Myocyte (in vitro differentiated cells): Measurements from ENCODE around the gene MCUR1. TPM values are rescaled to one million over a fixed set of nuclear protein-coding genes. Genes with fewer than 3 reads are reported as not detected.
"Not testable (repeated sequence)": the region's sequence is repeated elsewhere in the genome, so short reads cannot be mapped to it uniquely, and the experiment has no call there.

ENCODE experiments used
- DNase-seq: peaks from one replicate; pipeline ENCODE4 v3.0.0-alpha.2; 2012; ENCODE audit warnings: low read depth
- polyA plus RNA-seq: library from polyadenylated mRNA; unstranded; fragments of >200 nt; gene quantifications from one replicate; pipeline ENCODE4 v1.2.1, GENCODE V29; 2012; ENCODE audit warnings: missing spikeins
- total RNA-seq: library from RNA; depleted of rRNA; stranded (reverse); fragments of >200 nt; gene quantifications from 2 replicates; pipeline ENCODE4 v1.2.3, GENCODE V29; 2014

The MCUR1 gene, protein sequence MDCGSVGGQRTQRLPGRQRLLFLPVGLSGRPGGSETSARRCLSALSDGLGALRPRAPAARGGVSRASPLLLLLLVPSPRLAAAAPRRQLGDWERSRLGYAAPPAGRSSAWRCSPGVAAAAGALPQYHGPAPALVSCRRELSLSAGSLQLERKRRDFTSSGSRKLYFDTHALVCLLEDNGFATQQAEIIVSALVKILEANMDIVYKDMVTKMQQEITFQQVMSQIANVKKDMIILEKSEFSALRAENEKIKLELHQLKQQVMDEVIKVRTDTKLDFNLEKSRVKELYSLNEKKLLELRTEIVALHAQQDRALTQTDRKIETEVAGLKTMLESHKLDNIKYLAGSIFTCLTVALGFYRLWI
- total RNA-seq: 13.8 and 20.4 TPM in 2 replicates
- polyA plus RNA-seq: 13.4 TPM

DNA sequence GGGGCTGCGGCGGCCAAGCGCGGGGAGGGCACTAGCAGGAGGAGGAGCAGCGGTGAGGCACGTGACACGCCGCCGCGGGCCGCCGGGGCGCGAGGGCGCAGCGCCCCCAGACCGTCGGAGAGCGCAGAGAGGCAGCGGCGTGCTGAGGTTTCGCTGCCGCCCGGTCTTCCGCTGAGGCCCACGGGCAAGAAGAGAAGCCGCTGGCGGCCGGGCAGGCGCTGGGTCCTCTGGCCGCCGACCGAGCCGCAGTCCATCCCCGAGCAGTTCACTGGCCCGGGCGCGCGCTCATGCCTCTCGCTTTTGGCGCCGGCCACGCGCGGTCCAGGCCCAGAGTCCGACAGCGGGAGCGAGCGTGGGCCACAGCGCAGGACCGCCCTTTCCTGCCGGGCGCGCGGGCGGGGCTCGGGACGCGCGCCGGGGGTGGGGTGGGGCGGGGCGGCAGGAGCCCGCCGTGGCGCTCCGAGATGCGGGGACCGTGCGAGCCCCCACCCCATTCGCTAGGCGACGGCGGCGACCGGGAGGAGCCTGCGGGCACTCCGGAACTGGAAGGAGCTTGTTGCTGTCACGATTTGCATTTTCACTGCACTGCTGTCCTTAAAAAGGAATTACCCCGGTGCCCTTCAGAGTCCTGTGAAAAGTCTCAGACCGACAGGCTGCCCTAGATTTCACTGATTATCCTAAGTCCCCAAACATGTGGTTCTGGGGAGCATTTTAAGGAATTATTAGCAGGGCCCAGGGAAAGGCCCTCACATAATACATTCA, at the start of gene MCUR1:
Gene MCUR1, minus strand, starts transcription at position 382 of the 762 bp plus-strand sequence. Its CDS starts 128 bp downstream, at position 254.
- peak; percentile 90 for DNase-seq

DNA sequence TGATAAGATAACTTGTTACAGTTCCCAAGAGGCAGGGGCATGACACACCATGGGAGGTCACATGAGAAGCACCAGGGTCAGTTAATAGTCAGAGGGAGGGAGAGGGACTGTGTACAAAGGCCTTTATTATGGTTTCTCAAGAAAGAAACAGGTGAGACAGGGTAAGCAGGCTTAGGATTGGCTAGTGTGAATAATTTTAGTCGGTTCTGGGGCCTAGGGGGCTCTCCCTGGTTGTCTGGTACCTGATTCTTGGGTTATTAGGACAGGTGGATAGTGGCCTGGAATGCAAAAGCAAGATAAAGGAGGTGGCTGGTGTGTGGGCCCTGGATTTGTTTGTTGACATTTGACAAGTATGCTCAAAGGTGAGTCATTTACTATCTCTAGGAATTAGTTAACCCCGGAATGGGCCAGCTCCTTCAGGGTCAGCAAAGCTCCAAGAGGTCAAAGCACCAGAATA, 49.4 kb upstream of the MCUR1 start:
- DNase-seq: no peak

DNA sequence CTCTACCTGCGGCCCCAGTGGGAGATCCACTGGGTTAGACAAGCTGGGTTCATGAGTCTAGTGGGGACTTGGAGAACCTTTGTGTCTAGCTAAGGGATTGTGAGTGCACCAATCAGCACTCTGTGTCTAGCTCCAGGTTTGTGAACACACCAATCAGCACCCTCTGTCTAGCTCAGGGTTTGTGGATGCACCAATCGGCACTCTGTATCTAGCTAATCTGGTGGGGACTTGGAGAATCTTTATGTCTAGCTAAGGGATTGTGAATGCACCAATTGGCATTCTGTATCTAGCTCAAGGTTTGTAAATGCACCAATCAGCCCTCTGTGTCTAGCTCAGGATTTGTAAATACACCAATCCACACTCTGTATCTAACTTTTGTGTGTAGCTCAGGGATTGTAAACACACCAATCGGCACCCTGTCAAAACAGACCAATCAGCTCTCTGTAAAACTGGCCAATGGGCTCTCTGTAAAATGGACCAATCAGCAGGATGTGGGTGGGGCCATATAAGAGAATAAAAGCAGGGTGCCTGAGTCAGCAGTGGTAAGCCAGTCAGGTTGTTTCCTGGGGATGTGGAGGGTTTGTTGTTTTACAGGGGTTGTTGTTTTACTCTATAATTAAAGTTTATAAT, 46.3 kb upstream of the MCUR1 start:
- not testable (repeated sequence) for DNase-seq

DNA sequence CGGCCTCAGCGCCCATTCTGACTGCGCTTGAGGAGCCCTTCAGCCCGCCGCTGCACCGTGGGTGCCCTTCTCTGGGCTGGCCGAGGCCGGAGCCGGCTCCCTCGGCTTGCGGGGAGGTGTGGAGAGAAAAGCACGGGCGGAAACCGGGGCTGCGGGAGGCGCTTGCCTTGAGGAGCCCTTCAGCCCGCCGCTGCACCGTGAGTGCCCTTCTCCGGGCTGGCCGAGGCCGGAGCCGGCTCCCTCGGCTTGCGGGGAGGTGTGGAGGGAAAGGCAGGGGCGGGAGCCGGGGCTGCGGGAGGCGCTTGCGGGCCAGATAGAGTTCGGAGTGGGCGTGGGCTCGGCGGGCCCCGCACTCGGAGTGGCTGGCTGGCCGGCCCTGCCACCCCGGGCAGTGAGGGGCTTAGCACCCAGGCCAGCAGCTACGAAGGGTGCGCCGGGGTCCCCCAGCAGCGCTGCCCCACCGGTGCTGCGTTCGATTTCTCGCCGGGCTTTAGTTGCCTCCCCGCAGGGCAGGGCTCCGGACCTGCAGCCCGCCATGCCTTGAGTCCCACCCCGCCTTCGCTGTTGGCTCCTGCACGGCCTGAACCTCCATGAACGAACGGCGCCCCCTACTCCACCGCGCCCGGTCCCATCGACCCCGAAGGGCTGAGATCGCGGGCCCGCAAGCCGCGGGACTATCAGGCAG, 45.7 kb upstream of the MCUR1 start:
- DNase-seq: no peak

DNA sequence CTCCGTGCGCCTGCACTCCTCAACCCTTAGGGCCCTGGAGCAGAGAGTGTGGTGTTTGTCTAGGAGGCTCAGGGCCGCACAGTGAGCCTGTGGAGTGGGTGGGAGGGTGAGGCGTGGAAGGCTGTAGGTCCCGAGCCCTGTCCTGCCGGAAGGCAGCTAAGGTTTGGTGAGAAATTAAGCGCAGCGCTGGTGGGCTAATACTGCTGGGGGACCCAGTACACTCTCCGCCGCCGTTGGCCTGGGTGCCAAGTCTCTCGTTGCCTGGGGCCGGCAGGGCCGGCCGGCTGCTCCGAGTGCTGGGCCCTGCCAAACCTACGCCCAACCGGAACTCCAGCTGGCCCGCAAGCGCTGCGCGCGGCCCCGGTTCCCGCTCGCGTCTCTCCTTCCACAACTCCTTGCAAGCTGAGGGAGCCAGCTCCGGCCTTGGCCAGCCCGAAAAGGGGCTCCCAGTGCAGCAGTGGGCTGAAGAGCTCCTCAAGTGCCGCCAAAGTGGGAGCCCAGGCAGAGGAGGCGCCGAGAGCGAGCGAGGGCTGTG, 40.4 kb upstream of the MCUR1 start:
- no peak for DNase-seq

DNA sequence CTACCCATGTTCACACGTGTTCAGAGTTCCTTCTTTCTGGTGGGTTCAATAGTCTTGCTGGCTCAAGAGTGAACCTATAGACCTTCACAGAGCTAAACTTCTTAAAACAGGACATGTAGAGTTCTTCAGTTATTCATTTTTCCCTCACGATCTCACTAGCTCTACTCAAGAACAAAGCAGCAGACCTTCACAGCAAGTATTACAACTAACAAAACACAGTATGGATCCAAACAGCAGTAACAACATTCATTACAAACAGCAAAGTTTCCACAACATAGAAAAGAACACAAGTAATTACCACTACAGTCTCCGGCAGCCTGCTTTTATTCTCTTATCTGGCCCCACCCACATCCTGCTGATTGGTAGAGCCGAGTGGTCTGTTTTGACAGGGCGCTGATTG, 39.5 kb upstream of the MCUR1 start:
- no peak for DNase-seq

DNA sequence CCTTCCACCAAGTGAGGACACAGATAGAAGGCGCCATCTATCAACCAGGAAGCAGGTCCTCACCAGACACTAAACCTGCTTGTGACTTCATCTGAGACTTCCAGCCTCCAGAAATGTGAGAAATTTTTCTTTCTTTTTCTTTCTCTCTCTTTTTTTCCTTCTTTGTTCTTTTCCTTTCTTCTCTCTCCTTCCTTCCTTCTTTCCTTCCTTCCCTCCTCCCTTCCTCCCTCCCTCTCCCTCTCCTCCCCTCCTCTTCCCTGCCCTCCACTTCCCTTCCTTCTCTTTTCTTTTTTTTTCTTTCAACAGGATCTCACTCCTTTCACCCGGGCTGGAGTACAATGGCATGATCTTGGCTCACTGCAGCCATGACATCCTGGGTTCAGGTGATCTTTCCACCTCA, 37.4 kb upstream of the MCUR1 start:
- DNase-seq: no peak

DNA sequence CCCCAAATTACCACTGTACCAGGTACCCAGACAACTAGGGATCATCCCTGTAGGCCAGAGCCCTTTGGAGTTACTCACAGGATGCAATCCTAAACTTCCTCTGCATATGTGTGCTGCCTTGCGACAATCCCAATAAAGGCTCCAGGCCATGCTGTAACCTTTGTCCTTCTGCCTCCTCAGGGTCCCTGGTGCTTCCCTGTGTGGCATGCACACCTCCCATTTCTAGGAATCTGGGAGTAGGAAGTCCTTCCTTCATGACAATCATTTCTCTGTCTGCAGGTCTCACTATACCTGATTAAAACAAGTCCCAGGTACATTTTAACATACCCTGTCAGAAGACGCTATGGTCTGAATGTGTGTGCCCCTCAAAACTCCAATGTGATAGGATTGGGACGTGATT, 37.0 kb upstream of the MCUR1 start:
- no peak for DNase-seq

DNA sequence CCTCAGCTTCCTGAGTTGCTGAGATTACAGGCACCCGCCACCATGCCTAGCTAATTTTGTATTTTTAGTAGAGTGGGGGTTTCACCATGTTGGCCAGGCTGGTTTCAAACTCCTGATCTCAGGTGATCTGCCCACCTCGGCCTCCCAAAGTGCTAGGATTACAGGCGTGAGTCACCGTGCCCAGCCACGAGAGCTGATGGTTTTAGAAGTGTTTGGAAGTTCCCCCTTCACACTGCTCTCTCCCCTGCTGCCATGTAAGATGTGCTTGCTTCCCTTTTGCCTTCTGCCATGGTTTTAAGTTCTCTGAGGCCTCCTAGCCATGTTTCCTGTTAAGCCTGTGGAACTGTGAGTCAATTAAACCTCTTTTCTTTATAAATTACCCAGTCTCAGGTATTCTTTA, 36.3 kb upstream of the MCUR1 start:
- DNase-seq: not testable (repeated sequence)

DNA sequence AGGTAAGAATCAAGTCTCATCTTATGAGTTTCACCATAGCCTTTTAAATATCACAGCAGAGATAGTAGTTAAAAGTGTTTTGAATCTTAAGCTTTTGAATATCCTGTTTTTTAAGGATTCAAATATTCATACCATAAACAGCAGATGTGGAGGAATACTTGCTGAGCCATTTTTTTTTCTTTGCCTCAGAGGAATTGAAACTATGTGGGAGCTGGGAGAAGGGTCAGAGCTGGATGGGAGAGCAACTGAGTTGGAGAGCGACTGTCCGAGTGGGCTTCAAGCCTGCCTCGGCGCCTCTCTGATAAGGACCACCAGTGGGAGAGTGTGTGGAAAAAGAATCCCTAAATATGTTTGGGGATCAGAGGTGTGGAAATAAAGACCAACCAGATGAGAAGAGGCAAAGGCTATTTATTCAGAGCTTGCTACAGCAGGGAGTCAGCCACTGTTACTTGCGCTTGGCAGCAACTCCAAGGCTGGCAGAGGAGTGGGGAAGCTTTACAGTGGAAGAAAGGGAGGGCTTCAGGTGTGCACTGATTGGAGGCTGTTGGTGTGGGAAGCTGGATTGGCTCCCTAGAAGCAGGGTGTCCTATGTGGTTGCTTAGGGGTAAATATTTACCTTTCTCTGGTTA, 34.3 kb upstream of the MCUR1 start:
- no peak for DNase-seq

DNA sequence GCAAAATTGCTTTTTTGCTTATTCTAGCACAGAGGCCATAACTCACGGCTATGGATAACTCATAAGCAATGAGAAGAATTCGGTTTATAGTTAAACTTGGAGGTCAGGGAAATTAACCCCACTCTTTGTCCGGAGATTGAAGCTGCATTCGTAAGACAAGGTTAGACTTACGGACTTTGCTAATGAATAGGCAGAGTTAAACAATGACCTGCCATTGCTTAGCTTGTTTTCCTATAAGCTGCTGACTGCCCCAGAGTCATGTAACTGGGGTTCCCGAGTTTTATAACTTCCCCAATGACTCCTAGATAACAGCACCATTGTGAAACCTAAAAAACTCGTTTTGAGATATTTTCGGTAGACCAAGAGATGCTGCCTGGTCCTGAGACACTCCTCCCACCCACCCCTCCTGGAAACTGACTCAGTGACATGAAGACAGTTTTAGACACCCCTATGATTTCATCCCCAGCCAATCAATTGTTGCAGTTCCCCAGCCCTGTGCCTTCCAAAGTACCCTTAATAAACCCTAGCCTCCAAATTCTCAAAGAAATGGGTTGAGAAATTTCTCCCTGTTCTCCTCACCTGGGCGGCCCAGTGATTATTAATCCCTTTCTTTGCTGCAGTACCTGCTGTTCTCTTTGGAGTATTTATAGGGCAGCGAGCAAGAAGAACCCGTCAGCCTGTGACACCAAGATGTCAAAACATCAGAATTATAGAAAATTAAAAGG, 33.1 kb upstream of the MCUR1 start:
- DNase-seq: no peak

DNA sequence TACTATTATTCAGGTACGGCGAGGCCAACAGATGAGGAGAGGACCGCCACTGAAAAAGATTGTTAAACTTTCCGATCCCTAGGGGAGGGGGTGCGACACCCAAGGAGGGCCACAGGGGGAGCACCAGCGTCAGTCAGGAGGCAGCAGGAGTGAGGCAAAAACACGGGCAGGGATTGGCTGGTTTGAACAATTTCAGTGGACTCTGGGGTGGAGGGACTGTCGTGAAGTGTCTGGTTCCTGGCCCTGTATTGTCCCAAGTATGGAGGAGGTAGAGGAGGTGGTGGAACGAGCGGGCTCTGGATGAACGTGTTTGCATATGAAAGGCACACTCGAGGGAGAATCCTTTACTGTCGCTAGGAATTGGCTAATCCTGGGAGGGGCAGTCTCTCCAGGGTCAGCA, 32.5 kb upstream of the MCUR1 start:
- DNase-seq: no peak

DNA sequence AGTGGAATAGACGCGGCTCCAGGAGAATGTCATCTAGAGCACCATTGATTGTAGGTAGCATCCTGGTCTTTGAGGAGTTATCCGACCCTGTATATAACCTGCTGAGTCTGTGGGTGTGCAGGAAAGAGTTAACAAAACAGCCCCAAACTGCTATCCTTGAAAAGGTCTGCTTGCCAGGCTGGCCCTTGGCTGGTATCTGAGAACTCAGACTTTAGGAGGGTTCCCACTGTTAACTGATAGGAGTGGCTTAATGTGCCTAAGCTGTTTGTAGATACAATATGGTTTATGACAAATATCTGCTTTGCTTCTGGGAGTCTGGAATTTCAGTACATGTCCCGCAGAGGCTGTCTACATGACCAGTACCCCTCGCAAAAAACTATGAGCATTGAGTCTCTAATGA, 27.6 kb upstream of the MCUR1 start:
- no peak for DNase-seq

DNA sequence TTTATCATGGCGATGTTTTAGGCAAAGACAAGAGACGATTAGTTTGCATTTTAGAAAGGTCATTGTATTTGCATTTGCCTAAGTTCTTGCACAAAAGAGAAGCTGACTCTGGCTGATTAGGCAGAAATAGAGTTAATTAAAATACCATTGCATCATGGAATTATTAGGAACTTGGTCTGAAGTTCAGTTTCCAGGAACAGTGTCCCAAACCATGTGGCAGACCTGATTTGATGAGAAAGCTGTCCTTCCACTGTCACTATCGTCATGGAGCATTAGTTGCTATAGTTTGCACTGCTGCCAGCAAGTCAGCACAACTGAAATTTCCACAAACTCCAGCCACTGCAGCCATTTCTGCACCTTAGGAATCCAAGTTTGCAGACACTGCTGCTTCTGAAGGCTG, 24.3 kb upstream of the MCUR1 start:
- DNase-seq: no peak

DNA sequence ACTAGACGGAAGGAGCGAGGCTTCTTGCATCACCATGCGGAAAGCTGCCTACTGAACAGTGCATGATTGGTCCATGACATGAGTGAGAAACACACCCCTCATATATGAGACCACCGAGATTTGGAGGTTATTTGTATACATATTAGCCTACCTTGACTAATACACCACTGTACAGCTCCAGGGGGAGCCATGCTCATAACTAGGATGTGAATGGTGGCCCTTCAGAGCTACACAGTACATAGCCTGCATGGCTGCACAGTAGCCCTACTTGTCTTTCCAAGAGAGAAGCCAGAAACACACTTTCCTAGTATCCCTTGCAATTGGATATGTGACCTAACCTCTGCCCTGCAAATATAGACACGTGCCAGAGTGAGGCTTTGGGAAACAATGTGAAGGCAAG, 21.8 kb upstream of the MCUR1 start:
- no peak for DNase-seq

DNA sequence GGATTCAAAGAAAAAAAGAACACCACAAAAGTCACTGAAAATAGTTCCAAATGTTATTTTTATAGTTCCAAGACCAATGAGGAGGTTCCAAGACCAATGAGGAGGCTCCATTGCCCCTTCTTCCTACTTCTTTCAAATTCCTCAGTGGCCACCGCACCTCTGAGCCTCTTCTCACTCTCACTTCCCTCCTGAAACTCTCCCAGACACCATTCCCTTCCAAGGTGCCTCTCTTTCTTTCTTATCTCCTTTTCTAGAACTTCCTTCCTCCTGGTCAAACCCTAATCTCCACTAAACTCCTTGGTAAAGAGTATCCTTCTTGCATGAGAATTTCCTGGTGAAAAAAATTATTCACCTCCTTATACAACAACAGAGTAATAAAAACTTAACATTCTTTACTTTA, 20.4 kb upstream of the MCUR1 start:
- no peak for DNase-seq

DNA sequence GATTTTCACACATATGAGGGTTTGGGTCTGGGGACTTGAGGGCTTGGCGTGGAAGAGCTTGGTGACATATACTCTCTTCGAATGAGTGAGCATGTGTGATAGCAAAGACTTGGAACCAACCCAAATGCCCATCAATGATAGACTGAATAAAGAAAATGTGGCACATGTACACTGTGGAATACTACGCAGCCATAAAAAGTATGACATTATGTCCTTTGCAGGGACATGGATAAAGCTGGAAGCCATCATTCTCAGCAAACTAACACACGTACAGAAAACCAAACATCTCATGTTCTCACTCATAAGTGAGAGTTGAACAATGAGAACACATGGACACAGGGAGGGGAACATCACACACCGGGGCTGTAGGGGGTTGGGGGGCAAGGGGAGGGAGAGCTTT, 19.7 kb upstream of the MCUR1 start:
- DNase-seq: not testable (repeated sequence)

DNA sequence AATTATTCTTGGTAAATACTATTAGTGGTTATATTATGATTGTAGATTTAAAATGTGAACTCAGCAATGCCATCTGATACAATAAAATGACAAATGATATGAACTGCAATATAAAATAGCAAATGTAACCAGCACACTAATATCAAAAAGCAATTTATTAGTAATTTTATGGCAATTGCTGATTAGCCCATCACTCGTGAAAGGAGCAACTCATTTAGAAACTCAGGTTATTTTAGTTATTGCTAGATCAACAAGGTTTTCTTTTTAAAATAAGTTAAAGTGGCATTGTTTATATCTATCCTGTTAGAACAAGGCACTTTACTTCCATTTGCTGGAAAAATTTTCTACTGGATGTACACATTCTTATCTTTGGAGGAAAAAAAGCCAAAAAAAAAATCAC, 18.4 kb upstream of the MCUR1 start:
- DNase-seq: no peak

DNA sequence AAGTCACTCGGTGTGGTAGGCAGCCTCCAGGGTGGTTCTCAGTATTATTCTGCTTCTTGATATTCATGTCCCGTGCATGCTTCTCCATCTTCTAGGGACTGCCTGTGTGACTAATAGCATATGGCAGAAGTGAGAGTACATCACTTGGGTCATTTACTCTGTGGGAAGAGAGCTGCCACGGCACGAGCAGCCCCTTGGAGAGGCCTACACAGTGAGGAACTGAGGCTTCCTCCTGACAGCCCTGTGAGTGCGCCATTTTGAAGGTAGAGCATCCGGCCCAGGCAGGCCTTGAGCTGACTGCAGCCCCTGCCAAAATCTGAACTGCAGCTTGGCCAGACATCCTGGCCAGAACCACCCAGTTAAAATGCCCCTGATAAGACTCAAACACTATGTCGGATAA, 17.3 kb upstream of the MCUR1 start:
- no peak for DNase-seq

DNA sequence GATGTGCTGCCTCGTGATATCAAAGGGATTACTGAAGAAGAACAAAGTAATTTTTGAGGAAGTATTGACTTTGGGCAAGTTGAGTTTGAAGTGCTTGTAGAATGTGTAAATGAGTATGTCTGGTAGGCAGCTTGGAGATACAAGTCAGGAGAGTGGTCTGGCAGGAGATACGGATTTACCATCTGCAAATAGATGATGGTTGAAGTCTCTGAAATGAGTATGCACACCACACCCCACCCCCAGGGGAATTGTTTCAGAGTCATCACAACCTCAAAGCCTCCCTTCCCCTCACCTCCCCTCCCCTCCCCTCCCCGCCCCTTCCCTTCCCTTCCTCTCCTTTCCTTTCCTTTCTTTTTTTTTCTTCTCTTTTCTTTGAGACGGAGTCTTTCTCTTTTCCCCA, 16.4 kb upstream of the MCUR1 start:
- no peak for DNase-seq
